T-cell (primary cell): ENCODE results near the gene CST7. TPM values are rescaled to one million over a fixed set of nuclear protein-coding genes. Genes with fewer than 3 reads are reported as not detected.

Experiments
- ATAC-seq, 4 experiments: fragments of 200-7000 bp in 3 of 4; fragments of 150-1000 bp in 1 of 4; cut with Tn5 transposase; replicated peaks in 1 of 4; 1 replicate in 3 of 4; 2 replicates in 1 of 4; pipeline ENCODE4 v1.10.0; 2021; ENCODE audit warnings: moderate library complexity in 3 of 4, mild to moderate bottlenecking in 2 of 4, moderate number of reproducible peaks in 1 of 4
- CTCF ChIA-PET, 2 donors: fragments of 300-600 bp; sonication (Branson Sonifier 250); formaldehyde crosslinking; loops; one replicate each; lab custom pipeline; 2022; ENCODE audit warnings: antibody characterized with exemption in 2 of 2; lab: Charles Lee
- POLR2A ChIA-PET, 2 donors: fragments of 300-600 bp; sonication (Branson Sonifier 250); formaldehyde crosslinking; loops; one replicate each; lab custom pipeline; 2022; ENCODE audit warnings: antibody characterized with exemption in 2 of 2; lab: Charles Lee
- DNase-seq, 35 experiments: peaks; one replicate each; pipeline versions ENCODE4 v3.0.0 to v3.0.0-alpha.2; 2013 to 2023
- H3K27ac ChIP-seq: one replicate; pipeline ENCODE4 v1.5.1; 2013; ENCODE audit warnings: low read length
- H3K27me3 ChIP-seq, 2 experiments: replicated peaks in 1 of 2; 1 replicate in 1 of 2; 2 replicates in 1 of 2; pipeline versions ENCODE4 v1.6.1 to v1.7.0; 2013; ENCODE audit warnings: low read length in 1 of 2, mixed read lengths in 1 of 2; ENCODE audit not compliant: control insufficient read depth in 2 of 2, insufficient read depth in 2 of 2; ENCODE audit errors: extremely low read depth in 1 of 2
- H3K36me3 ChIP-seq, 2 donors: 1 replicate in 1 of 2; 2 replicates in 1 of 2; pipeline versions ENCODE4 v1.6.1 to v1.7.0; 2013; ENCODE audit warnings: low read length in 1 of 2; ENCODE audit not compliant: control insufficient read depth in 2 of 2, insufficient read depth in 1 of 2; ENCODE audit errors: extremely low read depth in 1 of 2
- H3K4me1 ChIP-seq, 2 experiments: 1 replicate in 1 of 2; 2 replicates in 1 of 2; pipeline versions ENCODE4 v1.6.1 to v1.7.0; 2013; ENCODE audit warnings: low read length in 2 of 2, mixed read lengths in 1 of 2; ENCODE audit not compliant: insufficient read depth in 2 of 2, control insufficient read depth in 1 of 2; ENCODE audit errors: extremely low read depth in 1 of 2
- H3K4me3 ChIP-seq, 2 donors: 1 replicate in 1 of 2; 2 replicates in 1 of 2; pipeline versions ENCODE4 v1.5.1 to v1.7.0; 2013; ENCODE audit warnings: mild to moderate bottlenecking in 2 of 2, low read length in 1 of 2, moderate library complexity in 1 of 2; ENCODE audit not compliant: control insufficient read depth in 1 of 2; ENCODE audit errors: extremely low read depth in 1 of 2
- H3K9me3 ChIP-seq: 2 replicates; pipeline ENCODE4 v1.7.0; 2013
- H3K27ac Mint-ChIP-seq, 2 donors: one replicate each; pipeline ENCODE4 v1.8.0; 2020 to 2021; ENCODE audit warnings: mild to moderate bottlenecking in 2 of 2, mixed read lengths in 2 of 2
- H3K27me3 Mint-ChIP-seq, 2 donors: one replicate each; pipeline ENCODE4 v1.8.0; 2021 to 2022; ENCODE audit warnings: mixed read lengths in 2 of 2
- H3K36me3 Mint-ChIP-seq: one replicate; pipeline ENCODE4 v1.8.0; 2021; ENCODE audit warnings: mixed read lengths
- H3K4me1 Mint-ChIP-seq, 3 donors: one replicate each; pipeline ENCODE4 v1.8.0; 2020 to 2022; ENCODE audit warnings: mixed read lengths in 3 of 3, mild to moderate bottlenecking in 1 of 3
- H3K4me3 Mint-ChIP-seq, 3 donors: one replicate each; pipeline ENCODE4 v1.8.0; 2020 to 2022; ENCODE audit warnings: mild to moderate bottlenecking in 3 of 3, mixed read lengths in 3 of 3, moderate library complexity in 3 of 3
- H3K9me3 Mint-ChIP-seq, 3 donors: one replicate each; pipeline ENCODE4 v1.8.0; 2020 to 2022; ENCODE audit warnings: mixed read lengths in 3 of 3
- WGBS: methylation state at CpG from one replicate; pipeline ENCODE4 v1.1.5; 2013; ENCODE audit warnings: missing lambda C conversion rate; ENCODE audit not compliant: insufficient coverage; 5-methylcytosine and 5-hydroxymethylcytosine counted together
- total RNA-seq, 35 experiments: library from RNA in 6 of 35; stranded (reverse) in 6 of 35; fragments of 120-200 nt in 1 of 35; gene quantifications; one replicate each; pipeline versions ENCODE4 v1.2.1 to v1.2.4 and lab custom pipeline; 2013 to 2026

CST7 gene
- total RNA-seq, 5 donors from 2014 or later (not counting 1 experiment from before 2014, with no cell fraction given) = 22.8 to 92.0 (median 46.2) TPM

DNA sequence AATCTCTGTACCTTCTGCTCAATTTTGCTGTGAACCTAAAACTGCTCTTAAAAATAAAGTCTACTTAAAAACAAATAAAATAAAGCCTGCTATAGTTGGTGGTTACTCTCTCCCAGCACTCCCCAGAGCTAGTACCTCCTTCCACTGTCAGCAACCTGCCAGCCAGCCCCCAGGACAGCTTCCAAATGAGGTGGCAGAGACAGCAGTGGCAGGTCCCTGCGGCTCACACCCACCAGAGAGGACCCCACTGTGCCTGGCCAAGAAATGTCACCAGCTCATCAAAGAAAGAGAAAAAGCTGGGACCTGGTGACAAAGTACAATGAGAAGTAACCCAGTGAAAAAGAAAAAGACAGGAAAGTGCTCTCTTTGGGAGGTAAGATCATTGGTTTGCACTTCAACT is 28.3 kb downstream of the CST7 start:
- Mint-ChIP-seq H3K36me3 (peaks cover 89% of the 10 kb centered on the region), H3K27me3 (no peaks in the 10 kb centered on the region), H3K4me1 (peaks cover 23 to 42% (median 32%) of the 10 kb centered on the region in 3 donors), H3K4me3 (no peak overlapping the region), H3K27ac (no peak overlapping the region), H3K9me3 (peaks cover 4 to 19% (median 13%) of the 10 kb centered on the region in 3 donors)
- DNase-seq (no peak), ATAC-seq (no peak)
- Histone ChIP-seq H3K9me3 (no peaks in the 10 kb centered on the region), H3K27ac (no peak overlapping the region), H3K4me1 (peaks cover 0 to 35% of the 10 kb centered on the region in 2 experiments), H3K4me3 (no peak overlapping the region), H3K36me3 (peaks cover 8 to 77% of the 10 kb centered on the region in 2 donors), H3K27me3 (no peaks in the 10 kb centered on the region)
- ChIA-PET POLR2A (no interaction called here), CTCF (no interaction called here)
- whole genome bisulfite sequencing = 80% methylated on average over 1 of the region's 1 CpG

- DNase-seq = no peak
- H3K9me3 Mint-ChIP-seq = peaks cover 4 to 19% (median 13%) of the 10 kb centered on the region in 3 donors
- H3K27ac ChIP-seq = no peak overlapping the region
- peaks cover 8 to 73% of the 10 kb centered on the region in 2 donors for H3K36me3 ChIP-seq
- no peak for ATAC-seq
- 100% methylated on average over 2 of the region's 3 CpGs for WGBS
- peaks cover 0 to 39% of the 10 kb centered on the region in 2 experiments for H3K4me1 ChIP-seq
- H3K27me3 Mint-ChIP-seq = no peaks in the 10 kb centered on the region
- ChIA-PET CTCF (interaction anchor here in 1 of 2 donors (0.7 kb wide), 1 partner anchor 1040 kb away, joined by 3 read pairs; no protein-coding TSS in a partner anchor), POLR2A (interaction anchor here in 1 of 2 donors (1.2 kb wide), 1 partner anchor 23 kb away, joined by 3 read pairs; no protein-coding TSS in a partner anchor)
- H3K4me1 Mint-ChIP-seq = peaks cover 27 to 45% (median 35%) of the 10 kb centered on the region in 3 donors
- H3K4me3 Mint-ChIP-seq = no peak overlapping the region
- peaks cover 90% of the 10 kb centered on the region for H3K36me3 Mint-ChIP-seq
- H3K27me3 ChIP-seq = no peaks in the 10 kb centered on the region
- no peak overlapping the region for H3K4me3 ChIP-seq
- no peaks in the 10 kb centered on the region for H3K9me3 ChIP-seq
- H3K27ac Mint-ChIP-seq = no peak overlapping the region
Observed at GRCh38 chr20:24977797-24978196, 28.7 kb downstream of the CST7 start.

- CTCF ChIA-PET = interaction anchor here in 1 of 2 donors (0.7 kb wide), 1 partner anchor 1041 kb away, joined by 3 read pairs; no protein-coding TSS in a partner anchor
- Histone ChIP-seq H3K36me3 (peaks cover 8 to 72% of the 10 kb centered on the region in 2 donors), H3K4me3 (no peak overlapping the region), H3K27me3 (no peaks in the 10 kb centered on the region), H3K9me3 (no peaks in the 10 kb centered on the region), H3K27ac (no peak overlapping the region), H3K4me1 (peaks cover 0 to 40% of the 10 kb centered on the region in 2 experiments)
- Mint-ChIP-seq H3K4me1 (peaks cover 27 to 49% (median 39%) of the 10 kb centered on the region in 3 donors), H3K4me3 (no peak overlapping the region), H3K36me3 (peaks cover 90% of the 10 kb centered on the region), H3K27ac (no peak overlapping the region), H3K27me3 (no peaks in the 10 kb centered on the region), H3K9me3 (peaks cover 4 to 19% (median 13%) of the 10 kb centered on the region in 3 donors)
- ATAC-seq (no peak), DNase-seq (no peak)
- POLR2A ChIA-PET = interaction anchor here in 1 of 2 donors (0.6 to 1.2 kb wide), 2 partner anchors 17 to 23 kb away, joined by 3 read pairs; no protein-coding TSS in a partner anchor
- 85% methylated on average over 5 of the region's 8 CpGs for WGBS
Observed at GRCh38 chr20:24978513-24978912, 29.4 kb downstream of the CST7 start.

- POLR2A ChIA-PET = interaction anchor here in 1 of 2 donors (0.6 kb wide), 1 partner anchor 18 kb away, joined by 3 read pairs; no protein-coding TSS in a partner anchor
- H3K4me1 ChIP-seq = peaks cover 0 to 40% of the 10 kb centered on the region in 2 experiments
- Mint-ChIP-seq H3K4me1 (peaks cover 30 to 52% (median 44%) of the 10 kb centered on the region in 3 donors), H3K27ac (peak overlapping the region in 1 of 2 donors; percentile 28), H3K4me3 (peak overlapping the region in 1 of 3 donors; percentile 12), H3K27me3 (no peaks in the 10 kb centered on the region), H3K36me3 (peaks cover 91% of the 10 kb centered on the region), H3K9me3 (peaks cover 4 to 19% (median 13%) of the 10 kb centered on the region in 3 donors)
- CTCF ChIA-PET = no interaction called here
- H3K36me3 ChIP-seq = peaks cover 8 to 71% of the 10 kb centered on the region in 2 donors
- no peaks in the 10 kb centered on the region for H3K27me3 ChIP-seq
- ATAC-seq (no peak), DNase-seq (no peak)
- 98% methylated on average over 14 of the region's 15 CpGs for WGBS
- H3K9me3 ChIP-seq = no peaks in the 10 kb centered on the region
- no peak overlapping the region for H3K27ac ChIP-seq
- no peak overlapping the region for H3K4me3 ChIP-seq
Observed at GRCh38 chr20:24979036-24979960, 30.2 kb downstream of the CST7 start.

DNA sequence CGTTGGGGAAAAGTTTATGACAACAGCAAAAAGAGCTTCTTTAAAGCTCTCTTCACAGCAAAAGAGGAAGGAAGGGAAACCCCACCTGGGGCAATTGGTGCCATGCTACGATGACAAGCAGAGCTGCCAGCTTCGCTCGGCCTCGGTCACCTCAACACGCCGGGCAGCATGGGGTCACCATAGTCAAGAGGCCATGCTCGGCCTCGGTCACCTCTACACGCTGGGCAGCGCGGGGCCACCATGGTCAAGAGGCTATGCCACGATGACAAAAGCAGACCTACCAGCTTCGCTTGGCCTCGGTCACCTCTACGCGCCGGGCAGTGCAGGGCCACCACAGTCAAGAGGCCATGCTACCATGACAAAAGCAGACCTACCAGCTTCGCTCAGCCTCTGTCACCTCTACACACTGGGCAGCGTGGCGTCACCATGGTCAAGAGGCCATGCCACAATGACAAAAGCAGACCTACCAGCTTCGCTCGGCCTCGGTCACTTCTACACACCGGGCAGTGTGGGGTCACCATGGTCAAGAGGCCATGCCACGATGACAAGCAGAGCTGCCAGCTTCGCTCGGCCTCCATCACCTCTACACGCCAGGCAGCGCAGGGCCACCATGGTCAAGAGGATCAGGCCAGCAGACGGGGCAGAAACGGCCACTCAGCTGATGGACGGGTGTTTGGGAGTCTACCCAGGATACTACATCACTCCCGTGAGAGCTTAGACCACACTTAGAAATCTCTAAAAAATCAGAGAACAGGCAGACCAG is 31.4 kb downstream of the CST7 start:
- Histone ChIP-seq H3K4me3 (no peak overlapping the region), H3K4me1 (peaks cover 0 to 46% of the 10 kb centered on the region in 2 experiments), H3K9me3 (no peaks in the 10 kb centered on the region), H3K27me3 (no peaks in the 10 kb centered on the region), H3K36me3 (peaks cover 8 to 71% of the 10 kb centered on the region in 2 donors), H3K27ac (no peak overlapping the region)
- 92% methylated on average over 28 of the region's 34 CpGs for WGBS
- POLR2A ChIA-PET = interaction anchor here (0.6 to 0.8 kb wide), 2 partner anchors 26 to 32 kb away, joined by 3 read pairs; no protein-coding TSS in a partner anchor
- ATAC-seq (no peak), DNase-seq (no peak)
- Mint-ChIP-seq H3K9me3 (peaks cover 4 to 16% (median 11%) of the 10 kb centered on the region in 3 donors), H3K4me1 (peaks cover 42 to 60% (median 54%) of the 10 kb centered on the region in 3 donors), H3K4me3 (peak overlapping the region in 1 of 3 donors; percentile 12), H3K27me3 (no peaks in the 10 kb centered on the region), H3K36me3 (peaks cover 84% of the 10 kb centered on the region), H3K27ac (no peak overlapping the region)
- CTCF ChIA-PET = no interaction called here
